ENCODE data around the gene CASTOR1. TPM values are rescaled to one million over a fixed set of nuclear protein-coding genes. Genes with fewer than 3 reads are reported as not detected.

Gene CASTOR1
- total RNA-seq, 6 experiments from 2014 or later = 0.86 to 8.6 (median 4.0) TPM

DNA sequence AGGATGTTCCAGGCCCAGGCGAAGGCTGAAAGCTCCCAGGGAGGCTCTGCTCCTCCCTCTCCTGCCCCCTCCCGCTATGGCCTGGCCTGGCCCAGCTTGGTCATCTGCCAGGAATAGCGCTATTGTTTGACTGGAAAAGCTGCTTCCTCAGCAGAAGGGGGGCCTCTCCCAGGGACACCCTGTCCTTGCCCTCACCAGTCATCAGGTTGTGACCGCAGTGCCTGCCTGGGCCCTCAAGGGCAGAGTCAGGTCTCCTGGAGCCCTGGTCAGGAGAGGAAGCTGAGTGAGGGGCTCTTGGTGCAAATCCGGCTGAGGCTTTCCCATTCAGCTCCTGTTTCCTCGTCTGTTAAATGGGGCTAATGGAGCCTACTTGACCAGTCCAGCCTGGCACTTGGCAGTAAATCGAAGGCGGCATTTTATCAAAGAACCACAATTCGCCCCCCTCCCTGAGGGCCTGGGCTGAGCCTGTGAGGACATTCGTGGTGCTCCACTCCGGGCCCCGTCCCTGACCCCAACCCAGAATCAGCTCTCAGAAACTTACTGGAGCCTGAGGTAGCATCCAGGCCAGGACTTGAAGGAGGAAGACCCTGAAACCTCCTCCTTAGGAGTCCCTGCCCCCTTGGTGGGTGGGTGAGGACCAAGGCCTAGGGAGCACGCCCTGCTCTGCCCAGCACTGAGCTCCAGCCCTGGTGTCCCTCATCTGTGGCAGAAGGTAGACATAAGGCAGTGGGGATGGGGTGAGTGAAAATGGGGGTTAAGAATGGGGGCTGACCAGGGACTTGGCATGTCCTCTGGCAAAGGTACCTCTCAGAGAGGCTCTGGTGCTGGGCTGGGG, 2.0 kb upstream of the CASTOR1 start:
- intact Hi-C loops (cut with DNase I) = no loop called here
- Histone ChIP-seq H3K4me3 (no peak overlapping the region), H3K27me3 (no peaks in the 10 kb centered on the region), H3K36me3 (peaks cover 0 to 38% (median 5%) of the 10 kb centered on the region in 4 donors), H3K9me3 (no peaks in the 10 kb centered on the region), H3K4me1 (peaks cover 0 to 35% (median 19%) of the 10 kb centered on the region in 4 donors), H3K27ac (peak overlapping the region; percentile 44 to 75 (median 68))
- no peak for TF ChIP-seq POLR2A (IDR thresholded peaks at IDR 0.05)
- TF ChIP-seq, protein P1, sequence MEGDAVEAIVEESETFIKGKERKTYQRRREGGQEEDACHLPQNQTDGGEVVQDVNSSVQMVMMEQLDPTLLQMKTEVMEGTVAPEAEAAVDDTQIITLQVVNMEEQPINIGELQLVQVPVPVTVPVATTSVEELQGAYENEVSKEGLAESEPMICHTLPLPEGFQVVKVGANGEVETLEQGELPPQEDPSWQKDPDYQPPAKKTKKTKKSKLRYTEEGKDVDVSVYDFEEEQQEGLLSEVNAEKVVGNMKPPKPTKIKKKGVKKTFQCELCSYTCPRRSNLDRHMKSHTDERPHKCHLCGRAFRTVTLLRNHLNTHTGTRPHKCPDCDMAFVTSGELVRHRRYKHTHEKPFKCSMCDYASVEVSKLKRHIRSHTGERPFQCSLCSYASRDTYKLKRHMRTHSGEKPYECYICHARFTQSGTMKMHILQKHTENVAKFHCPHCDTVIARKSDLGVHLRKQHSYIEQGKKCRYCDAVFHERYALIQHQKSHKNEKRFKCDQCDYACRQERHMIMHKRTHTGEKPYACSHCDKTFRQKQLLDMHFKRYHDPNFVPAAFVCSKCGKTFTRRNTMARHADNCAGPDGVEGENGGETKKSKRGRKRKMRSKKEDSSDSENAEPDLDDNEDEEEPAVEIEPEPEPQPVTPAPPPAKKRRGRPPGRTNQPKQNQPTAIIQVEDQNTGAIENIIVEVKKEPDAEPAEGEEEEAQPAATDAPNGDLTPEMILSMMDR (IDR thresholded peaks at IDR 0.05) = no peak
- ATAC-seq (peak; percentile 28 to 46 (median 32)), DNase-seq (peak; percentile 83 to 92 (median 88))
- WGBS (ENCODE audit: insufficient coverage, low coverage, low lambda C conversion rate, missing lambda C conversion rate) = 21% methylated on average over 3 of the region's 13 CpGs

DNA sequence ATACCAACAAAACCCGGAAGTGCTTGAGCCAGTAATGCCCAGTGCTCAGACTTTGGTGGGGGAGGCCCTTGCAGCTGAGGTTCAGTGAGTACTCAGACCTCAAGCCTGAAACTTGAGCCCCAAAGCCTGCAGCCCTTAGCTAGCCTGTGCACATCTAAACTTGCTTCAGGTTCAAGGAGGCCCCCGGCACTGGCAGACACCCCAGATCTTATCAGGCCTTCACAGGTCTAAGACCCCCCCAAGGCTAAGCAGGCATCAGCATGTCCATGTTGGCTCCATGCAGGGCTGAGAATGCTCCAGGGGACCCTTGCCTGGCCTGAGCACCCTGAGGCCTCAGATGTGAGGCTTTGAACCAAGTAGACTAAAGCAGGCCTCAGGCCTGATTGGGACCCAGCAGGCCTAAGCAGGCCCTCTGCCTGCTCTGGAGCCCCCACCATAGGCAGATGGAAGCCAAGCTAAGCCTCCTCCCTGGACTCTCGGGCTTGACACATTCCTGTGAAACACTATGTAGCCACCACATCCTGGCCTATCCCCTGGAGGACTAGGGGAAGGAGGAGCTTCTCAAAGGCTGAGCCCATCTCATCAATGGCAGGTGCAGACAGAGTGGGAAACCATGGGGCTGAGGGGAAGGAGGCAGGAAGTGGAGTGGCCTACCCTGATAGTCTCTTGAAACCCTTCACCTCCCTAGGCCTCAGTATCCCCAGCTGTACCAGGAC, 1.2 kb upstream of the CASTOR1 start:
- DNase-seq (peak in 1 of 3 donors; percentile 60), ATAC-seq (no peak)
- intact Hi-C loops (cut with DNase I) = no loop called here
- H3K27ac ChIP-seq = peak overlapping the region; percentile 44 to 75 (median 68)
- WGBS (ENCODE audit: insufficient coverage, low coverage, low lambda C conversion rate, missing lambda C conversion rate) = 18% methylated on average over 2 of the region's 3 CpGs
- peaks cover 0 to 32% (median 8%) of the 10 kb centered on the region in 4 donors for H3K36me3 ChIP-seq
- H3K4me3 ChIP-seq = peak overlapping the region in 1 of 3 donors; percentile 84
- TF ChIP-seq, protein P1 (IDR thresholded peaks at IDR 0.05) = no peak
- TF ChIP-seq POLR2A (IDR thresholded peaks at IDR 0.05) = no peak
- peaks cover 0 to 35% (median 19%) of the 10 kb centered on the region in 4 donors for H3K4me1 ChIP-seq
- no peaks in the 10 kb centered on the region for H3K9me3 ChIP-seq
- H3K27me3 ChIP-seq = no peaks in the 10 kb centered on the region

DNA sequence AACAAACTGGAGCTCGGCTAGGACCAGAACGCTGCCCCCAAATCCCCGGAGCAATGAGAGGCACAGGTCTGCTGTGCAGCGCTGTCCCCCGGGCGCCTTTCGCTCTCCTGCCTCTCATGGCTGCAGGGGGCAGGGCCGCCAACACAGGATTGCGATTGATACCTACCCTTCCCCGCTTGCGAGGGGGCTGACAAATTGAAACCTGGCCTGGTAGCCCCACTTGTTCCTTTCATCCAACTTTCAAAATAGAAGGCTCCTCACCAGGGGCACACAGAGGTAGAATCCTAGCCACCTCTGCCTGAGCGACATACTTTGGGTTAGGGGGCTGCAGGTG, 642 bp upstream of the CASTOR1 start:
- ATAC-seq (peak; percentile 0 to 4 (median 1)), DNase-seq (no peak)
- TF ChIP-seq, protein P1 (IDR thresholded peaks at IDR 0.05) = no peak
- no peak for TF ChIP-seq POLR2A (IDR thresholded peaks at IDR 0.05)
- intact Hi-C loops (cut with DNase I) = no loop called here
- Histone ChIP-seq H3K27me3 (no peaks in the 10 kb centered on the region), H3K4me1 (peaks cover 0 to 35% (median 19%) of the 10 kb centered on the region in 4 donors), H3K4me3 (peak overlapping the region; percentile 15 to 84 (median 29)), H3K27ac (peak overlapping the region; percentile 44 to 75 (median 68)), H3K36me3 (peaks cover 0 to 34% (median 10%) of the 10 kb centered on the region in 4 donors), H3K9me3 (no peaks in the 10 kb centered on the region)
- WGBS (ENCODE audit: insufficient coverage, low coverage, low lambda C conversion rate, missing lambda C conversion rate) = 0% methylated on average over 1 of the region's 12 CpGs

DNA sequence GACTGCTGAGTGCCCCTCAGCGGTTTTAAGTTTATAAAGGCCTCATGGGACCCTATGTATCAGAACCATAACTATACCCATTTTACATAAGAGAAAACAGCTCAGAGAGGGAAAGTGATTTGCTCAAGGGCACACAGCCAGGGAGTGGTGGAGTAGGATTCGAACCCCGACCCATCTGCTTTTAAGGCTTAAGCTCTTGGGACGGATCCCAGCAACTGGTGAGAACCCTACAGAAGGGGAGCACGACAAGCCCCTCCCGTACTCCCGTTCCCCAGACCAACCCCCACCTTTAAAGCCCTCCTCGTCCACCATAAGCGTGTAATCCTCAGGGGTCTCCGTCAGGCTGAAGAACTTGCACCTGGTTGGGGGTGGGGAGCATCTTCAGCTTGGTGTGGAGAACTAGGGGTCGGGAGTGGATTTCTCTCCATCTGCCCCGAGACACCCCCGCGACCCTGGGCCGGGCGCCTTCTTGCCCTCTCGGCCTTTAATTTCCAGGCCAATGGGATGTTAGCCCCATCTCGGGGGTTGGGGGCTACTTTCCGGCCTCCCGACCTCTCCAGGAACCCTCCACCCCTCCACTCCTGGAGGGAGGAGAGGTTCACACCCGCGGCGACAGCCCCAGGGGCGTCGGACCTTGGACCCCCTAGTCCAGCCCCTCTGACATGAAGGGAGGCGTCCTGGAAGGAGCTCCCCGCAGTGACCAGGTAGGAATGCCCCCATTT, 725 bp downstream of the CASTOR1 start:
- Histone ChIP-seq H3K36me3 (peaks cover 0 to 28% (median 9%) of the 10 kb centered on the region in 4 donors), H3K4me3 (peak overlapping the region; percentile 61 to 84 (median 74)), H3K4me1 (peaks cover 0 to 35% (median 19%) of the 10 kb centered on the region in 4 donors), H3K27ac (peak overlapping the region; percentile 50 to 65 (median 65)), H3K27me3 (no peaks in the 10 kb centered on the region), H3K9me3 (no peaks in the 10 kb centered on the region)
- DNase-seq (peak in 1 of 3 donors; percentile 57), ATAC-seq (no peak)
- WGBS (ENCODE audit: insufficient coverage, low coverage, low lambda C conversion rate, missing lambda C conversion rate) = 18% methylated on average over 14 of the region's 27 CpGs
- TF ChIP-seq, protein P1 (IDR thresholded peaks at IDR 0.05) = no peak
- no peak for TF ChIP-seq POLR2A (IDR thresholded peaks at IDR 0.05)
- intact Hi-C loops (cut with DNase I) = no loop called here
